HG03064 (cell line): Measurements from ENCODE around the gene ZNF25.
"Not testable (repeated sequence)": the region's sequence is repeated elsewhere in the genome, so short reads cannot be mapped to it uniquely, and the experiment has no call there.

Experiments used
- ATAC-seq: cut with Tn5 transposase; IDR thresholded peaks from one replicate; pipeline ENCODE4 v1.9.1; 2021; ENCODE audit warnings: low read depth; ENCODE audit not compliant: unreplicated experiment

The ZNF25 gene

DNA sequence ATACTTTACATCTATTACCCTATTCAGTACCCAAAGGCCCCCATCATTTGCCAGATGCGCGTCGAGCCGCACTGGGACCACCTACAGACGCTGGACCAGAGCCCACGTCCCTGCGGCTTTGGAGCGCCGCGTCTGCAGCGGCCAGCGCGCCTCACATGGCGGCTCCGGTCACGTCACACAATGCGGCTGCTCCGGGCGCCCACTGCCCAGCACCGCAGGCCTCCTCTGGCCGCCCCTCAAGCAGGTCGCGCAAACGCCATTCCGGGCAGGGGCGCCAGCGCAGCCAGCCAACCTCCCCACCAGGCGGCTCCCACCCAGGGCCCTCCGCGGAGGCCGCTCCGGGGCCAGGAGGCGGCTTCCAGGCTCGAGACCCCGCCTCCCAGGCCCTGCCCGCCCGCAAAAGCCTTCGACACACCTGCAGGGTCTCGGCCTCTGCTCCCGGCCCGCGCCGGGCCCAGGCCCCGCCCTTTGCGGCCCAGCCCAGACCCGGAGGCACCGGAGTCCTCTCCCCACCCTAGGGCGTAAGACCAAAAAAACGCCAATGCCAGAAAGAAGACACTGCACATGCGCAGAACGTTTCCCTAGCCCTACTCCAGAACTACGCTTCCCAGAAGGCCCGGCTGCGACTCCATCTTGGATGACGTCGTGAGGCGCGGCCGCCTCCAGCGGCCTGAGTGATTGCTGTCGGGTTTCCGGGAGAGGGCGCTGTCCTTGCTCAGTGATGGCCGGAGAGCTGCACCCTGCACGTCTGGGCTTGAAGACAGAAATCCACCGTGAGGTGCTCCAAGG, at the start of gene ZNF25:
Gene ZNF25, minus strand, starts transcription at position 557 of the 789 bp plus-strand sequence. CDS start 4,925 bp downstream, outside the sequence.
- peak; percentile 96 for ATAC-seq

DNA sequence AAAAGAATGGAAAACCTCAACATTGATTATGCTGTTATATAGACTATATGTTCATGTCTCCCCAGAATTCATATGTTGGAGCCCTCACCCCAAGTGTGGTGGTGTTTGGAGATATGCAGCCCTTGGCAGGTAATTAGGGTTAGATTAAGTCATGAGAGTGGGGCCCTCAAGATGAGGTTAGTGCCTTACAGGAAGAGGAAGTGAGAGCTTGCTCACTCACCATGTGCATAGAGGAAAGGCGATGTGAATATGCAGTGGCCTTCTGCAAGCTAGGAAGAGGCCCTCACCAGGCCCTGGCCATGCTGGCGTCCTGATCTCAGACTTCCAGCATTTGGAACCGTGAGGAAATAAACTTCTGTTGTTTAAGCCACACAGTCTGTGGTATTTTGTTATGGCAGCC, 48.8 kb upstream of the ZNF25 start:
- peak; percentile 75 for ATAC-seq

DNA sequence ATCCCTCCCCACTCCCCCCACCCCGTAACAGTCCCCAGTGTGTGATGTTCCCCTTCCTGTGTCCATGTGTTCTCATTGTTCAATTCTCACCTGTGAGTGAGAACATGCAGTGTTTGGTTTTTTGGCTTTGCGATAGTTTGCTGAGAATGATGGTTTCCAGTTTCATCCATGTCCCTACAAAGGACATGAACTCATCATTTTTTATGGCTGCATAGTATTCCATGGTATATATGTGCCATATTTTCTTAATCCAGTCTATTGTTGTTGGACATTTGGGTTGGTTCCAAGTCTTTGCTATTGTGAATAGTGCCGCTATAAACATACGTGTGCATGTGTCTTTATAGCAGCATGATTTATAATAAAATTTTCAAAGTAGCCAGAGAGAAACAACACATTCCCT, 42.7 kb upstream of the ZNF25 start:
- not testable (repeated sequence) for ATAC-seq

DNA sequence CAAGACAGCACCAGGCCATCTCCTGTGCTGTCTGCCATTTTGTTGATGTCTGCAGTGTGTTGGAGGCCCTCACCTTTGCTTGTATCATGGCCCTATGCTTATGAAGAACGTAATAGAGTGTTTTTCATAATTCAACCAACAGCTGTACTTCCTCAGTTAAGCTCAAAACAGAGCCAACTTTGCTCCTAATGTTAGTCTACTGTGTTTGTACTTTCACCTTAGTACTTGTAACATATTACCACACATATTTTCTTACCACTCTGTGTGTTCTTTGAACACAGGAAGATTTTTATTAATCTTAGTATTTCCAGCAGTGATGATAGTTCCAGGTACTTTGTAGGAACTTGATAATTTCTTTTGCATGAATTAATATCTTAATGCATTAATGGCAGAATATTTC, 39.9 kb upstream of the ZNF25 start:
- ATAC-seq: no peak

DNA sequence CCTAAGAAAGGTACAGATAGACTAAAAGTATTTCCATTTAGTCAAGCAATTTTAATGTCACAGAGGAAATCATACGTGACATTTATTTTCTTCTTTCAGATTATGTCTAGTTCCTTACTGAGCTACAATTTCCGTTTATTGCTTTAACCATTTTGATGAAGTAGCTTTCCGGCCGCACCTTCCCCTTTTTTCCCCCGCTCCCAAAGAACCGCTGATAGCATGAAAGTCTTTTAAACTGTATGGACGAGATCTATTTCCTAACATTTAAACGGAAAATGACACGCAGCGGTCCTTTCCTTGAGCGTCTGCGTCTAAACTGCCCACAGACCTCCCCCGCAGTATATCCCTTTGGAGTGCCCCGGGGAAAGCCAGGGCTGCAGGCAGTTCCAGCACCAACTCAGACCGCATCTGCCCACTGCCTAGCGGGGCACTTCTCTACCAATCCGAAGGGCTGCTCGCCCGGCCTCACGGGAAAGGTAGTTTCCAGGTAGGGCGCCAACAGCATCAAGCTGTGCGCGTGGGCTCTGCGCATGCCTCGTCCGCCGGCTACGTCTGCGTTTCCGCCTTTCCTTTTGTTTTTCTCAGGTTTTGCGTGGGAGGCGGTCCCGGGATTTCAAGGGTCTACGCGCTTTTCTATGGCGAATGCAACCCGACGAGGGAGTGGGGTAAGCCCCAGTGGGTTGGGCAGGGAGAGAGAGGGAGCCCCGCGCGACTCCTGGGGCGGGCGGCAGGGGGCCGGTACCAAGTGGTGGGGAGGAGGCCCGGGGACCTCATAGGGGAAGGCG, 33.9 kb upstream of the ZNF25 start, which contains the start of gene ZNF33A:
Gene ZNF33A, plus strand, starts transcription at position 557 of the 785 bp plus-strand sequence. CDS start 1,667 bp downstream, outside the sequence.
- ATAC-seq: peak; percentile 90

DNA sequence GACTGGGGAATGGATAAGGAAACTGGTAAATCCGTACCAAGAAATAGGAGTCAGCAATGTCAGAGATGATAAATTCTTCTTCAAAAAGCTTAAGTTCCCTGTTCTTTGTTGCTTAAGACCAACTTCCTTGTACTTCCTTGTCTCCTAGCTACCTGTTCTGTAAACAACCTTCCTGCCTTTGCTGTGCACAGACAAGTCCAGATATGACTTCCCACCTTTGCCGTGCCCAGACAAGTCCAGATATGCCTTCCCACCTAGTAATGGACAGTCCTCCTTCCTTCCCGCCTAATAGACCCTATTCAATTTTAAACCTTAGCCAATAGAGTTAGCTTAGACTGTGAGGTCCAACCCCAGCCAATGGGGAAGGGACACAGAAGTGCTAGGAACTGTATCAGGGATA, 31.5 kb upstream of the ZNF25 start:
- ATAC-seq: no peak

DNA sequence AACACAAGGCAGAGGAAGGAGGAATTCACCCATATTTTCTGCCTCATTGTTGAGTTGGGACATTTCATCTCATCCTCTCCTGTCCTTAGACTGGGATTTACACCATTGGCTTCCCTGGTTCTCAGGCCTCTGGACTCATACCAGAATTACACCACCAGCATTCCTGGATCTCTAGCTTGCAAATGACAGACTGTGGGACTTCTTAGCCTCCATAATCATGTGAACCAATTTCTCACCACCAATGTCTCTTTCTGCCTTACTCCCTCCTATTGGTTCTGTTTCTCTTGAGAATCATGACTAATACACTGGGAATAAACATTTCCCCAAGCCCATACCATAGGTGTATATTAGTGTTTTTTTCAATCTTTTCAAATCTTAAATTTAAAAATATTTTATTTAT, 31.1 kb upstream of the ZNF25 start:
- ATAC-seq: no peak

DNA sequence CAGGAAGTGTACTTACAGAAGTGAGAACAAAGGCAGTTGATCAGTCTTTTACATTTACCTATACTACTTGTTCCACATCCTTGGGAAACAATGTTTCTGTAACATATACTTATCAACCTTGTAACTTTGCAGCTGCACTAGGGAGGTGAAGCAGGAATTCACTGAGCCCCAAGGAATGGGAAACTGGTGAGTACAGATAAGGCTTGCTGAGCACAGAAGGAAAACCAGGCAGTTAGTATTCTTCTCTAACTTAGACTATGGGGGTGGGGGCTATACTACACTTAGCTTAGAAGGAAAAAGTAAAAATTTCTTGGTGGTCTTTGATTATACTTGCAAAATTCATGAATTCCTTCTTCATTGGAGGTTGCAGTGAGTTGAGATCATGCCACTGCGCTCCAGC, 27.1 kb upstream of the ZNF25 start:
- ATAC-seq: no peak

DNA sequence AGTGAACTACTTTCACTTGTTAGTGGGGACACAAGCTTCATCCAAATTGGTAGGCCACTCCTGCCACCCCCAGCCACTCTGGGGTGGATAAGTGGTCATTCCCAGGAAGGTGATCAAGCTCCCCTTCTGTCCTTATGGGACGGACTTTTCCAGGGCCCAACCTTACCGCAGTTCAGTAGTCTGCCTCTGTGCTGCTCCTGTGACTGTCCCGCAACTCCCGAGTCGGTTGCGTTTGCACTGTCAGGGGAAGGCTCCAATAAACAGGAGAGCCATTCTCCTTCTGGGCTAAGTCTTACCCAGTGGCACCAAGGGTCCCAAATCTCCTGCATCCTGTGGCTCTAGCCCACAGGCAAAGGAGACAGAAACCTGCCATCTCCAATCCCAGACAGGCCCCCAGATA, 26.6 kb upstream of the ZNF25 start:
- no peak for ATAC-seq

DNA sequence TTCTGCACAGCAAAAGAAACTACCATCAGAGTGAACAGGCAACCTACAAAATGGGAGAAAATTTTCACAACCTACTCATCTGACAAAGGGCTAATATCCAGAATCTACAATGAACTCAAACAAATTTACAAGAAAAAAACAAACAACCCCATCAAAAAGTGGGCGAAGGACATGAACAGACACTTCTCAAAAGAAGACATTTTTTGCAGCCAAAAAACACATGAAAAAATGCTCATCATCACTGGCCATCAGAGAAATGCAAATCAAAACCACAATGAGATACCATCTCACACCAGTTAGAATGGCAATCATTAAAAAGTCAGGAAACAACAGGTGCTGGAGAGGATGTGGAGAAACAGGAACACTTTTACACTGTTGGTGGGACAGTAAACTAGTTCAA, 24.0 kb upstream of the ZNF25 start:
- not testable (repeated sequence) for ATAC-seq

DNA sequence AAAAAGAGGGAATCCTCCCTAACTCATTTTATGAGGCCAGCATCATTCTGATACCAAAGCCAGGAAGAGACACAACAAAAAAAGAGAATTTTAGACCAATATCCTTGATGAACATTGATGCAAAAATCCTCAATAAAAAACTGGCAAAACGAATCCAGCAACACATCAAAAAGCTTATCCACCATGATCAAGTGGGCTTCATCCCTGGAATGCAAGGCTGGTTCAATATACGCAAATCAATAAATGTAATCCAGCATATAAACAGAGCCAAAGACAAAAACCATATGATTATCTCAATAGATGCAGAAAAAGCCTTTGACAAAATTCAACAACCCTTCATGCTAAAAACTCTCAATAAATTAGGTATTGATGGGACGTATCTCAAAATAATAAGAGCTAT, 22.5 kb upstream of the ZNF25 start:
- not testable (repeated sequence) for ATAC-seq

DNA sequence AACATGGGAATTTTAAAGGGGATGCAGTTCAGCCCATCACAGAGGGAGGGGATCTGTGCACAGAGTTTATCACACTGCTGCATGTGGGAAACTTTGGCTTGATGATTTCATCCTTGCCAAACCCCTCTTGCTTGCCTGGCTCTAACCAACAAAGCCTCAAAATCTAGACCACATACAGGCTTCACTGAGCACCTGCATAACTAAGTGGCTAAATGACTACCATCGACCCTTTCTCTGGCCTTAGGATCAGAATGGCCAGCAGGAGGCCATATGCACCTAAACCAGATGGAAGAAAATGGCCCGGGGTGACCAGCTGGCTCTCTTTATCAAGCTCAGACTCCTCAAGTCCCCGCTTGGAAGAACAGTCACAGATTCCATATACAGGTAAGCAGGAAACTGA, 15.6 kb upstream of the ZNF25 start:
- no peak for ATAC-seq

DNA sequence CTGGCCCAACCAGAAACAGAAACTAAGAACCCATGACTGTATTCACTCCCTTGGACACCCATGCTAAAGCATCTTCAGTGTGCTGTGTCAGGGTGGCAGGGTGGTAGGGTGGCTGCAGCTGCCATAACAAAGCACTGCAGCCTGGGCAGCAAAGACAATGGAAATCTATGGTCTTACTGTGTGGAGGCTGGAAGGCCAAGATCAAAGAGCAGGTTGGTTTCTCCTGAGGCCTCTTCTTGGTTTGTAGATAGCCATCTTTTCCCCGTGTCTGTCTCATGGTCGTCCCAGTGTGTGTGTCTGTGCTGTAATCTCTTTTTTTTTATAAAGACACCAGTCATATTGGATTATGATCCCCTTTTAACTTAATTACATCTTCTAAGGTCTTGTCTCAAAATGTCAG, 15.2 kb upstream of the ZNF25 start:
- ATAC-seq: no peak

DNA sequence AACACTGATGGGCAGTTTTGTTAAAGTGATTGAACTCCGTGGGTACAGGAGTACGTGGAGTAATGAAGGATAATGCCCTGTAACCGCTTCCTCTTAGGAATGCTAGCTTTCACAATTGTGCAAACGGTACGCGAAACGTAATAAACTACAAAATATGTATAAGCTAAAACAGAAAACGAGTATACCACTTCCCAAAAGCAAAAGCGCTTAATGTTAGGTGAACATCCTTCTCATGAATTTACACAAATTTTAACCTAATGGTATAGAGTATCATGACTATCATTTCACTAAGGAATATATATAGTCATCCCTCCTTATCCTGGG, 395 bp upstream of the ZNF25 start:
- ATAC-seq: no peak

DNA sequence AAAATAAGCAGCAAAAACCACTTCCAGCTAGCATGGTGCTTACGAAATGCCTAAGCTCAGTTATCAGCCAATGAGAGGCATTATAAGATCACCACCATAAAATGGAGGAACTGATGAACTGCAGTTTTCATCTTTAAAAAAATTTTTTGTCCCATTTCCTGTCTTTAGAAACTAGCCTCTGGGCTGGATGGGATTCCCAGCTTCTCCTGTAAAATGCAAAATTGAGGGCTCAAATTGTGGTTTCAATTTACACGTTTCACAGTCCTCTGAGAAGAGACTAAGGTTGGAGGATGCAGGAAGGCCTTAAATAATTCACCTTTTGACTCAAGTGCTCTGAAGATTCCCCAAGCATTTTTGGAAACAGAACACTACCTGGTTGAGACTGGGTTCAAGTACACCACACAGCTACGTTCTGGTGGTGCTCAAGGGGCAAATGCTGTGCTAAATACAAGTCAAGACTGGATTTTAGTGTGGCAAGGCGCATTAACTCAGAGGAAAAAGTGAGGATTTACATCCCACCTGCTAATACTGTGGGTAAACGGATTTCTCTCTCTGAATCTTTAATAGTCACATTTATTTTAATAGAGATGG, 951 bp downstream of the ZNF25 start:
- ATAC-seq: no peak

DNA sequence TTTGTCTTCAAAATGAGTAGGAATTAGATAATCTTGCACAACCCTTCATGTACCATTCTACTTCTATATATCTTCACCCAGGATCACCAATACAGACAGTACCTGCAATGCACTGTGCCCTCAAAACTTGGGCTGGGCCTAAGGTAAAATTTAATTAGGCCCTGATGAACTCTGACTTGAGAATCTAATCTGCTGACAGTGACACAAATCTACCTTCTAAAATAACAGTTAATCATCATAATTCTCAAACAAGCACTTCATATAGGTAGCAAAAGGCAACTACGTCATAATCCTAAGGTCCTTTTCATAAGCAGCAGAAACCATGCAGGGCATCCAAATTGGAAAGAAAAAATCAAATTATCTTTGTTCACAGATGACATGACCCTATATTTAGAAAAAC, 4.1 kb downstream of the ZNF25 start:
- ATAC-seq: no peak

DNA sequence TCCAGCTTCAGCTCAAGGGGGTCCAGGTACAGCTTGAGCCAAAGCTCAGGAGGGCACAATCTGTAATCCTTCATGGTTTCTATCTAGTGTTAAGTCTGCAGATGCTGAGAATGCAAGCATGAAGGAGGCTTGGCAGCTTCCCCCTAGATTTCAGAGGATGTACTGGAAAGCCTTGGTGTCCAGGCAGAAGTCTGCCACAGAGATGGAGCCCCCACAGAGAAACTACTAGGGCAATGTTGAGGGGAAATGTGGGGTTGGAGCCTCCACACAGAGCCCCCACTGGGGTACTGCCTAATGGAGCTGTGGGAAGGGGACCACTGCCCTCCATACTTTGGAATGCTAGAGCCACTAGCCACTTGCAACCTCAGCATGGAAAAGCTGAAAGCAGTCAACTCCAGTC, 11.4 kb downstream of the ZNF25 start:
- ATAC-seq: no peak

DNA sequence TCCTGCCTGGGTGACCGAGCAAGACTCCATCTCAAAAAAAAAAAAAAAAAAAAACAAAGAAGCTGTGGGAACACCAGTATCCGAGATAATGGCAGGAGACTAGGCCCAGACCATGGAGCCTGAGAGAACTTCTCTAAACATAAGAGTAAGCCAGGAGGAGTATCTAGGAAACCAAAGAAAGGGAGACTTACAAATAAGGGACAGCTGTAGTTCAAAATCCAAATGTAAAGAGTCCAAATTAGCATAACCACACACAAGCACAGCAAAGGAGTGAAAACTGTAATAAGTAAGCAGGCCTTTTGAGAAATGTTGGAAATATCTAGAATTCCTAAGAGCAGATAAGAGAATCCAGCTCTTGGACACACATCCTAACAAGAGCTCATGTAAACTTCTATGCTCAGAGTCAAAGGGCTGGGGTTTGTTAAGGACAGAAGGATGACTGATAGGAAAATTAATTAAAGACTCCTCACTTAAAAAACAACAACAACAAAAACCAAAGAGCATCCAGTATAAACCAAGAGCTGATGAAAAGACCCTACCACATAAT, 15.8 kb downstream of the ZNF25 start:
- no peak for ATAC-seq

DNA sequence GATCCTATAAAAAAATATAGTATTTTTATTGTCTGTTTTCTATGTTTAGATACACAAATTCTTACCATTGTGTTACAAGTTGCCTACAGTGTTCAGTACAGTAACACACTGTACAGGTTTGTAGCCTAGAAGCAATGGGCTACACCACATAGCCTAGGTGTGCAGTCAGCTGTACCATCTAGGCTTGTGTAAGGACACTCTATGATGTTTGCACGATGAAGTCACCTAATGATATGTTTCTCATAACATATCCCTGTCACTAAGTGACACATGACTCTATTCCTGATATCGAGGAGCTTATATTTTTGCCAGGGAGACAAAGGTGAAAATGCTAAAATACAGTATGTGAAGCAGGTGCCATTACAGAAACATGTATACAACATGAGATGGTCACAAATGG, 18.6 kb downstream of the ZNF25 start:
- no peak for ATAC-seq

DNA sequence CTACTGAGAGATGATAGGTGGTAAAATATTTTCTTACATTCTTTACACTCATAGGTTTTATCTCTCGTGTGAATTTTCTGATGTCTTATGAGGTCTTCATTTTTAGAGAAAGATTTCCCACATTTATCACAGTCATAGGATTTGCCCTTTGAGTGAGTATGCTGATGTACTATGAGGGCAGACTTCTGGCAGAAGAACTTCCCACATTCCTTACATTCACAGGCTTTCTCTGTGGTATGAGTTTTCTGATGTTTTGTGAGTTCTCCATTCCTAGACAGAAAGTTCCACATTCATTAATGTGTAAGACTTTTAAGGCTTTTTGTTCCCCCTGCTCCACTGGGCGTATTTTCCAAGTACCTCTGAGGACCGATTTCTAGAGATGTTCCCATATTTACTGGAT, 23.5 kb downstream of the ZNF25 start:
- no peak for ATAC-seq

DNA sequence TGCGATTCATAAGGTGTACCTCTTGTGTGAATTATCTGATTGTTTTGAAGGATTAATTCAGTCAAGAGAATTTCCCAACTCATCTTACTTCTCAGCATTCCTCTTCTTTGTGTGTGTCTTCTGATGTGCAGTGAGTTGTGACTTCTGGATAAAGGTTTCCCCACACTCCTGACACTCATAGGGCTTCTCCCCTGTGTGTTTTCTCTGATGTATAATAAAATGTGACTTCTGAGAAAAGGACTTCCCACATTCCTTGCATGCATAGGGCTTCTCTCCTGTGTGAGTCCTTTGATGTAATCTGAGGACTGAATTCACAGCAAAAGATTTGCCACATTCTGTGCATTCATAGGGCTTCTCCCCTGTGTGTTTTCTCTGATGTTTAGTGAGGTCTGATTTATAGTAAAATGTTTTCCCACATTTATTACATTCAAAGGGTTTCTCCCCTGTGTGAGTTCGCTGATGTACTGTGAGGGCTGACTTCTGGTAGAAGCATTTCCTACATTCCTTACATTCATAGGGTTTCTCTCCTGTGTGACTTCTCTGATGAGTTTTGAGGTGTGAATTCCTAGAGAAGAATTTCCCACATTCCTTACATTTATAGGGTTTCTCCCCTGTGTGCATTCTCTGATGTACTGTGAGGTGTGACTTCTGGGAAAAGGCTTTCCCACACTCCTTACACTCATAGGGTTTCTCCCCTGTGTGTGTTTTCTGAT, 24.2 kb downstream of the ZNF25 start:
- ATAC-seq: no peak
